Astrocyte of the spinal cord (primary cell): ENCODE results near the gene LPXN.
A peak's percentile ranks its signal among the peaks of the same experiment; 100 is the strongest.
"Not testable (repeated sequence)": the region's sequence is repeated elsewhere in the genome, so short reads cannot be mapped to it uniquely, and the experiment has no call there.

Experiments
- DNase-seq: peaks from one replicate; pipeline ENCODE4 v3.0.0; 2011; ENCODE audit warnings: low read depth, low spot score
- H3K4me3 ChIP-seq: 2 replicates; pipeline ENCODE4 v1.5.1; 2011; ENCODE audit warnings: low read depth, mild to moderate bottlenecking, low read length, moderate library complexity
- in situ Hi-C: cut with HindIII; loops from 2 replicates; pipeline ENCODE4 v1.10.0; 2017; ENCODE audit warnings: low sequenced_read_pairs
- TF ChIP-seq, protein P1 (sequence below): IDR thresholded peaks from 2 replicates; pipeline ENCODE4 v1.5.1; 2012; ENCODE audit warnings: low read depth, mild to moderate bottlenecking, low read length, inconsistent platforms

Gene LPXN

GRCh38 chr11:58576887-58577471 is 1.3 kb upstream of the LPXN start:
- H3K4me3 ChIP-seq = peak overlapping the region; percentile 98
- in situ Hi-C loops = no loop called here
- peak; percentile 61 for DNase-seq
- TF ChIP-seq, protein P1, sequence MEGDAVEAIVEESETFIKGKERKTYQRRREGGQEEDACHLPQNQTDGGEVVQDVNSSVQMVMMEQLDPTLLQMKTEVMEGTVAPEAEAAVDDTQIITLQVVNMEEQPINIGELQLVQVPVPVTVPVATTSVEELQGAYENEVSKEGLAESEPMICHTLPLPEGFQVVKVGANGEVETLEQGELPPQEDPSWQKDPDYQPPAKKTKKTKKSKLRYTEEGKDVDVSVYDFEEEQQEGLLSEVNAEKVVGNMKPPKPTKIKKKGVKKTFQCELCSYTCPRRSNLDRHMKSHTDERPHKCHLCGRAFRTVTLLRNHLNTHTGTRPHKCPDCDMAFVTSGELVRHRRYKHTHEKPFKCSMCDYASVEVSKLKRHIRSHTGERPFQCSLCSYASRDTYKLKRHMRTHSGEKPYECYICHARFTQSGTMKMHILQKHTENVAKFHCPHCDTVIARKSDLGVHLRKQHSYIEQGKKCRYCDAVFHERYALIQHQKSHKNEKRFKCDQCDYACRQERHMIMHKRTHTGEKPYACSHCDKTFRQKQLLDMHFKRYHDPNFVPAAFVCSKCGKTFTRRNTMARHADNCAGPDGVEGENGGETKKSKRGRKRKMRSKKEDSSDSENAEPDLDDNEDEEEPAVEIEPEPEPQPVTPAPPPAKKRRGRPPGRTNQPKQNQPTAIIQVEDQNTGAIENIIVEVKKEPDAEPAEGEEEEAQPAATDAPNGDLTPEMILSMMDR = peak; percentile 56

DNA sequence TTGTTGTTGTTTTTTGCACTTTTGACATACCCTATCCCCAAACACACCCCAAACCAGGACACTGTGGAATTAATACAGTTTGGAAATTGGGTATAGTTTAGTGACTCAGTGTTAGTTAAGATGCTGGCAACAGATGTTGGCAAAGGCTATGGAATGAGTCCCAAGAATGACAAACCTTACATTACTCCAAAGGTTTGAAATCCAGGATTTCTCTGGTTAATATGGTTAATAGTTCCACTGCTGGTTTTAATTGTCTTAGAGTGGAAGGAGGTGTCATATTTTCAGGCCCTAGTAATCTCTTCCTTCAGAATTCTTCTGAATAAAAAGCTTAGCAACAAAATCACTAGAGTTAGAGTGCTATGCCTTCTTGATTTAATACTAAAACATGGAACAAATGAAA is 775 bp downstream of the LPXN start:
- DNase-seq = peak; percentile 54
- in situ Hi-C loops = no loop called here
- TF ChIP-seq, protein P1 = no peak
- H3K4me3 ChIP-seq = no peak overlapping the region

DNA sequence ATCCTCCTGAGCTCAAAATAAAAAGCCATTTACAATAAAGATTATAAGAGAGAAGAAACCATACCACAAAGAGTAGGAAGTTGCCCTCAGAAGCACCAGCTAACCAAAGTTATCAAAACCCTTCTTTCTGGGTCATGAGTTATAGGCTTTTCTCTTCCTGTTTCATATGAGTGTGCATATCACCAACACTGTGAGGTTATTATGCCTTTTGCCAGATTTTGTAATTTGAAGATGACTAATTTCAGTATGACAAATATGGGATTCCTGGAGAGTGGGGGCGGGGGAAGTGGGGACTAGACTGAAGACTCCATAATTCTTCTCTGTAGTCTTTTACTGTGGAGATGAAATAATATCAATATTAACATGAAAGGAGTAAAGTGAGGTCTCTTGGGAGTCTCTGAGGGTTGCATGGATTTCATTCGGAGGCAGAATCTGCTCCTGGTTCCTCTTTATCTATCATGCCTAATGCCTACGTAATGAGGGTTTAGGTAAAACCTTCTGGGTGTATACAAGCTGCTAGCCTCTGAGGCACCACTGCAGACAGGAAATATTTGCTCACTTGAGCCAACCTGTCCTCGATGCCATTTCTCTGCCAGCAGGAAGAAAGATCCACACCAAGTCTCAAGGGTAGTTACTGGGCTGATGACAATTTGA is 2.1 kb downstream of the LPXN start:
- no peak overlapping the region for H3K4me3 ChIP-seq
- in situ Hi-C loops = no loop called here
- peak; percentile 68 for DNase-seq
- TF ChIP-seq, protein P1 = no peak

DNA sequence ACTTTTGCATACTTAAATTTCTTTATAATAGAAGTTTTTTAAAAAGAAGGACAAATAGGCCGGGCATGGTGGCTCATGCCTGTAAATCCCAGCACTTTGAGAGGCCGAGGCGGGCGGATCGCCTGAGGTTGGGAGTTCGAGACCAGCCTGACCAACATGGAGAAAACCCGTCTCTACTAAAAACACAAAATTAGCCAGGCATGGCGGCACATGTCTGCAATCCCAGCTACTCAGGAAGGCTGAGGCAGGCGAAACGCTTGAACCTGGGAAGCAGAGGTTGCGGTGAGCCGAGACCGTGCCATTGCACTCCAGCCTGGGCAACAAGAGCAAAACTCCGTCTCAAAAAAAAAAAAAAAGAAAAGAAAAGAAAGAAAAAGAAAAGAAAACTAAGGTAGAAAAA is 2.8 kb downstream of the LPXN start:
- in situ Hi-C loops, H3K4me3 ChIP-seq, DNase-seq: not testable (repeated sequence)

DNA sequence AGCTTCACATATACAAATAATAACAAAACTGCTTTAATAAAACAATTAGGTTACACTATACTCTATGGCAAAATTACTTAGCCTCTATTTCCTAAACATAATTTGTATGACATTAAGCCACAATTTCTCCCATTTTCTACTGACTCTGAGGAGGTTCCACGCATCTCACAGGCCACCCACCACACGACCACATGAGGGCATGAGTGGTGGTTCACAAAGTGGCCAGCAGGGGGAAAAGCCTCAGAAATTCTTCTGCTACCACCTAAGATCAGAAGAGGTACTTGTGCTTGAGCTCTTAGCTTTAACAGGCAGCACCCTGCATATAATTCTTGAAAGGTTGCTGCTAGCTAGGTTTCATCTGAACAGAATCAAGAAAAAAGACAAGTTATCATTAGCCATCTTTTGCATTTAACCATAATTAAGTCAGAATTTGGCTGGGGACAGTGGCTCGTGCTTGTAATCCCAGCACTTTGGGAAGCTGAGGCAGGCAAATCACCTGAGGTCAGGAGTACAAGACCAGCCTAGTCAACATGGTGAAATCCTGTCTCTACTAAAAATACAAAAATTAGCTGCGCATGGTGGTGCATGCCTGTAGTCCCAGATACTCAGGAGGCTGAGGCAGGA is 7.7 kb downstream of the LPXN start:
- DNase-seq = peak; percentile 65
- no peak overlapping the region for H3K4me3 ChIP-seq
- TF ChIP-seq, protein P1 = peak; percentile 91
- in situ Hi-C loops = no loop called here

DNA sequence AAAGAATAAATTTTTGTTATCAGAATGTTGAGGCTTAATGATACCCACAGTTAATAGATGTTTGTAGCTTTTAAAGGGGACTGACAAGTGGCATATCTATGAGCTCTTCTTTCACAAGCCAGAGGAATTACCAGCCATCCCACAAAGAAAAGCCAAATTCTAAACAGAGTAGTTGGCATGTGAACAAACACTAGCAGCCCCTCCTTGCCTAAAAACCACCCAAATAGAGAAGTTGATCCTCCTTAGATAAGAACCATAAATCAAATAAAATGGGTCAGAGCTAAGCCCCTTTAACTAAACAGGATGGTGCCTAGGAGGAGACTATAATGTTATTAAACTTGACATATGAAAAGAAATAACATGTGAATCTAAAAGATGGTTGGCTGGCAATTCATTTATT is 11.4 kb downstream of the LPXN start:
- no peak overlapping the region for H3K4me3 ChIP-seq
- TF ChIP-seq, protein P1 = no peak
- DNase-seq = no peak
- in situ Hi-C loops = no loop called here

DNA sequence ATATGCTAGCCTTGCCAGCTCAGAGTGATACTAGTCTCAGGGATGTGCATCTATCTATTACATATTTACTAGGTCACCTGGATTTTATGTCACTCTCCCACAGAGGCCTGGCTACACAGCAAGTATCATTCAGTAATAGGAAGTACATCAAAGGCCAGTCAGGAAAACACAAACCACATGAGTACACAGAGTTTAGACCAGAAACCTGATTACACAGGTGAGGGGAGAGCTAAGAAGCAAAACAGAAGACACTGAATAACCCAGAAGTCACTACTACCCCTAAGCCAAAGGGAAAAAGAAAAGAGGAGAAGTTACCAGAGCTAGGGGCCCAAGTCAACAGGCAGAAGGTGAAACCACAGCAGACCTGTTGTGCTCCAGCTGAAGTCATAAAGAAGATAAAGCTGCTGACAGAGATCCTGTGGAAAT is 13.3 kb downstream of the LPXN start:
- no peak for DNase-seq
- H3K4me3 ChIP-seq = no peak overlapping the region
- TF ChIP-seq, protein P1 = no peak
- in situ Hi-C loops = no loop called here
